Measurements from ENCODE around the gene GPR62. TPM values are rescaled to one million over a fixed set of nuclear protein-coding genes. Genes with fewer than 3 reads are reported as not detected.

GPR62 gene
- total and polyA plus RNA-seq, 9 donors, result 0.13 to 0.59 (median 0.50) TPM

GRCh38 chr3:51930439-51930838, 24.7 kb upstream of the GPR62 start:
- no peaks in the 10 kb centered on the region for H3K27me3 ChIP-seq (ENCODE audit: control insufficient read depth, insufficient read depth, low read length)
- H3K36me3 ChIP-seq (ENCODE audit: control insufficient read depth, insufficient read depth, low read length), result peaks cover 30% of the 10 kb centered on the region
- H3K4me1 ChIP-seq (ENCODE audit: control insufficient read depth, insufficient read depth, low read length), result no peaks in the 10 kb centered on the region
- no peaks in the 10 kb centered on the region for H3K9me3 ChIP-seq (replicated peaks; ENCODE audit: control insufficient read depth, low read depth, low read length)
- 100% methylated on average over 1 of the region's 1 CpG for WGBS (ENCODE audit: insufficient coverage)
- no peak overlapping the region for H3K27ac ChIP-seq (ENCODE audit: low read length)
- no peak overlapping the region for H3K4me3 ChIP-seq (ENCODE audit: low read length)
- no peak for DNase-seq

- Histone ChIP-seq H3K4me3 (ENCODE audit: low read length) (no peak overlapping the region), H3K27ac (ENCODE audit: low read length) (no peak overlapping the region), H3K9me3 (replicated peaks; ENCODE audit: control insufficient read depth, low read depth, low read length) (no peaks in the 10 kb centered on the region), H3K27me3 (ENCODE audit: control insufficient read depth, insufficient read depth, low read length) (no peaks in the 10 kb centered on the region), H3K4me1 (ENCODE audit: control insufficient read depth, insufficient read depth, low read length) (no peaks in the 10 kb centered on the region), H3K36me3 (ENCODE audit: control insufficient read depth, insufficient read depth, low read length) (peaks cover 43% of the 10 kb centered on the region)
- no peak for DNase-seq
- 85% methylated on average over 5 of the region's 6 CpGs for WGBS (ENCODE audit: insufficient coverage)
Observed at GRCh38 chr3:51931756-51932155, 23.4 kb upstream of the GPR62 start.

- H3K36me3 ChIP-seq (ENCODE audit: control insufficient read depth, insufficient read depth, low read length), result peaks cover 53% of the 10 kb centered on the region
- H3K27me3 ChIP-seq (ENCODE audit: control insufficient read depth, insufficient read depth, low read length), result no peaks in the 10 kb centered on the region
- no peak for DNase-seq
- 87% methylated on average over 10 of the region's 15 CpGs for WGBS (ENCODE audit: insufficient coverage)
- H3K9me3 ChIP-seq (replicated peaks; ENCODE audit: control insufficient read depth, low read depth, low read length), result no peaks in the 10 kb centered on the region
- H3K4me3 ChIP-seq (ENCODE audit: low read length), result no peak overlapping the region
- no peaks in the 10 kb centered on the region for H3K4me1 ChIP-seq (ENCODE audit: control insufficient read depth, insufficient read depth, low read length)
- no peak overlapping the region for H3K27ac ChIP-seq (ENCODE audit: low read length)
Observed at GRCh38 chr3:51932471-51933370, 22.5 kb upstream of the GPR62 start.

DNA sequence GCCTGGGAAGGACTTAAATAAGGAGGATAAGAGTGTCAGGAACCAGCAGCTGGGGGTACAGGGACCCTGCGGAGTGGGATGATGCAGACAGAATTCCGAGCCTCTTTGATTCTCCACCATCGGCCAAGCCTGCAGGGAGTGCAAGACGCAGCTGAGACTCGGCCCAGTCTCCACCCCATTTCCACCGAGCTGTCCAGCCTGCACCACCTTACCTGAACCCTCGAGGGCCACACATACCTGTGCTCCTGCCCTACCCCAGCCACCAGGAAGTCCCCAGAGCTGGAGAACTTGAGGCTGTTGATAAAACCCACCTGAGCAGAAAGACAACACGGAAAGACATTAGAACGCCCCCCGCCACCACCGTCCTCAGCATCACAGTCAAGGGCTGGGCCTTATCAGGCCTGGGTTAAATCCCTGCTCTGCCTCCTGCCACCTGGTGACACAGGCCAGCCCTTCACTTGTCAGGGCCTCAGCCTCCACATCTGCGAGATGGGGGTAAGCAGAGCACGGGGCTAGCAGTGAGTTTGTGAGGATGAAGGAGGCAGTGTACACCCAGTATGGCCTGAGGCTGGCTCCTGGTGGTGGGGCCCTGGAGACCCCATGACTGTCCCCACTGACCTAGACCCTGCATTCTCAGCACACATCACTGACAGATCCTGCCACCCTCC, 21.6 kb upstream of the GPR62 start:
- no peaks in the 10 kb centered on the region for H3K4me1 ChIP-seq (ENCODE audit: control insufficient read depth, insufficient read depth, low read length)

GRCh38 chr3:51934139-51934850, 20.9 kb upstream of the GPR62 start:
- H3K27ac ChIP-seq (ENCODE audit: low read length), result no peak overlapping the region
- no peaks in the 10 kb centered on the region for H3K9me3 ChIP-seq (replicated peaks; ENCODE audit: control insufficient read depth, low read depth, low read length)
- no peak for DNase-seq
- H3K4me3 ChIP-seq (ENCODE audit: low read length), result no peak overlapping the region
- peaks cover 65% of the 10 kb centered on the region for H3K36me3 ChIP-seq (ENCODE audit: control insufficient read depth, insufficient read depth, low read length)
- no peaks in the 10 kb centered on the region for H3K27me3 ChIP-seq (ENCODE audit: control insufficient read depth, insufficient read depth, low read length)
- WGBS (ENCODE audit: insufficient coverage), result 96% methylated on average over 8 of the region's 11 CpGs
- no peaks in the 10 kb centered on the region for H3K4me1 ChIP-seq (ENCODE audit: control insufficient read depth, insufficient read depth, low read length)

More for the DNA sequence above, 21.6 kb upstream of the GPR62 start:
- Histone ChIP-seq H3K36me3 (ENCODE audit: control insufficient read depth, insufficient read depth, low read length) (peaks cover 58% of the 10 kb centered on the region), H3K27ac (ENCODE audit: low read length) (no peak overlapping the region), H3K4me3 (ENCODE audit: low read length) (no peak overlapping the region), H3K27me3 (ENCODE audit: control insufficient read depth, insufficient read depth, low read length) (no peaks in the 10 kb centered on the region), H3K9me3 (replicated peaks; ENCODE audit: control insufficient read depth, low read depth, low read length) (no peaks in the 10 kb centered on the region)
- 81% methylated on average over 10 of the region's 13 CpGs for WGBS (ENCODE audit: insufficient coverage)
- no peak for DNase-seq

DNA sequence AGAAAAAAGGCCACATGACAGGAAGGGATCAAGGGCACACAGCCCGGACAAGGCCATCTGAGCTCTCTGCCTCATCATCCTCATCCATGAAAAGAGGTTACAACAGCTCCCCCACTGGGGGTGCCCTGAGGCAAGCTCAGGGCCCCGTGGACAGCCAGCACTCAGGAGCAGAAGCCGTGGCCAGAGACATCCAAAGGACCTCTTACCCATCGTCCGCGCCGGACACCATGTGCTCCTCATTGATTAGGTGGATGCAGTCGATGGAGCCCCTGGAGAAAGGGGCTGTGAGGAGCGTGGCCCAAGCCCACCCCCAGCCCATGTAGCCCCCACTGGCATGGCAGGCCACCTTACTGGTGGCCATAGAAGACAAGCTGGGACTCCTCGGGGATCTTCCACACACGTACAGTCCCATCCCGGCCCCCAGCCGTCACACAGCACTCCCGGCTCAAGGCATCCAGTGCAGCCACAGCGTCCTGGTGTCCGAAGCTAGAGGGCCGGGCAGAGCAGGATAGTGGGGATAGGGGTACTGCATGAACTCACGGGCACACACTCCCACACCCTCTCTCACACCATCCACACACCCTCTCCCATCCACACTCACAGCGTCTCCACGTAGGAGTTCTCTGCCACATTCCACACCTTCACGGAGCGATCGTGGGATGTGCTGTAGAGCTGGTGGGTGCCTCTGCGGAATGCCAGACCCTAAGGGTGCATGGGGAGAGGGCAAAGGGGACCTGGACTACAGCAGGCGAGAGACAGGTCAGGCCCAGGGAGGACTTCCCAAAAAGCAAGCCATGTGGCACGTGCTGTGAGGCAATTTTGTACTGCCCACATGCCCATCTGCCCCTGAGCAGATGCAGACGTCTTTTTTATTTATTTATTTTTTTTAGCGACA, 19.9 kb upstream of the GPR62 start:
- Histone ChIP-seq H3K4me1 (ENCODE audit: control insufficient read depth, insufficient read depth, low read length) (no peaks in the 10 kb centered on the region), H3K36me3 (ENCODE audit: control insufficient read depth, insufficient read depth, low read length) (peaks cover 66% of the 10 kb centered on the region), H3K4me3 (ENCODE audit: low read length) (no peak overlapping the region), H3K27me3 (ENCODE audit: control insufficient read depth, insufficient read depth, low read length) (no peaks in the 10 kb centered on the region), H3K9me3 (replicated peaks; ENCODE audit: control insufficient read depth, low read depth, low read length) (no peaks in the 10 kb centered on the region), H3K27ac (ENCODE audit: low read length) (no peak overlapping the region)
- WGBS (ENCODE audit: insufficient coverage), result 89% methylated on average over 19 of the region's 28 CpGs
- no peak for DNase-seq

DNA sequence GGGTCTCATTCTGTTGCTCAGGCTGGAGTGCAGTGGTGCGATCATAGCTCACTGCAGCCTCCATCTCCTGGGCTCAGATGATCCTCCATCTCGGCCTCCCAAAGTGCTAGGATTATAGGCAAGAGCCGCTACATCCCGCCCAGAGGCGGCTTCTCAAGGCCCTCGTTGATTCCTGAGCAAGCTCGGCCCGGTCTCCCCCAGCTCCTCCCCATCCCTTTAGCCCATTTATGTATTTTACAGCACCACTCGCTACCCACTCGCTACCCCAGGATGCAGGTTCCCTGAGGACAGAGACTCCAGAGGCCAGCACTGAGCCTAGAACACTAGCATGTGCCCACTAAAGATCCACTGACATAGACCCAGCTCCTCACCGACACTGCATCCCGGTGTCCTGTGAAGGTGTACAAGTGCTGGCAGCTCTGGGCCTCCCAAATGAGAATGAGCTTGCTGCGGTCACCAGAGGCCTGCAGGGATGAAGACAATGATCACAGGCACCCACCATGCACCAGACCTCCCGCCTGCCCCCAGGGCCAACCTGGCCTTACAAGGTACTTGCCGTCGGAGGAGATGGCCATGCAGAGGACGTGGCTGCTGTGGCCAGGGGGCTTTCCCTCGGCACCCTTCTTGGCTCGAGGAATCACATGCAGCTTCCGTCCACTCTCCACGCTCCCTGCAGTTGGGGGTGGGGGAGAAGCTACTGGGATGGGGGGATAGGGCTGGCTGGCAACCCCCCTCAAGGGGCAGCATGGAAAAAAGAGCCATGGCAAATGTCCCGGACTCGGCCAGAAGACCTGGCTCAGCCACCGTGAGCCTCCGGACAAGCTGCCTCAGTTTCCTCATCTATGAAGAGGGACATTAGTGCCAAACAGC, 19.1 kb upstream of the GPR62 start:
- H3K27ac ChIP-seq (ENCODE audit: low read length), result no peak overlapping the region
- H3K36me3 ChIP-seq (ENCODE audit: control insufficient read depth, insufficient read depth, low read length), result peaks cover 66% of the 10 kb centered on the region
- no peak overlapping the region for H3K4me3 ChIP-seq (ENCODE audit: low read length)
- peaks cover 7% of the 10 kb centered on the region for H3K4me1 ChIP-seq (ENCODE audit: control insufficient read depth, insufficient read depth, low read length)
- 94% methylated on average over 23 of the region's 25 CpGs for WGBS (ENCODE audit: insufficient coverage)
- H3K9me3 ChIP-seq (replicated peaks; ENCODE audit: control insufficient read depth, low read depth, low read length), result no peaks in the 10 kb centered on the region
- no peaks in the 10 kb centered on the region for H3K27me3 ChIP-seq (ENCODE audit: control insufficient read depth, insufficient read depth, low read length)
- DNase-seq, result no peak

DNA sequence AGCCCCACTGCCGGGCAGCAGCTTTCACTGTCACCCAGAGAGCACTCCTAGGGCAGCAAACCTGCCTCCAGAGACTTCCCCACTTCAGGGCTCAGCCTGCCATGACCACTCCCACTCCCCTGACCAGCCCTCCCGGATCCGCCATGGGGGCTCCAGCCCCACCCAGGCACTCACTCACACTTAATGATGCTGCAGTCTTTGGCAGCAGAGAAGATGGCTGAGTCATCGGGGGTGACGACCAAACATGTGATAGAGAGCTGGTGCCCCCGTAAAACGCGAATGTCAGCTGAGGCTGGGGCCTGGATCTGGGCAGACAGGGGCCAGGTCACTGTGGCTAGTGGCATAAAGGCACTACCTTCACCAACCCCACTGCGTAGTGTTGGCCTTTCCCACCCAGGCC, 18.2 kb upstream of the GPR62 start:
- H3K27ac ChIP-seq (ENCODE audit: low read length), result no peak overlapping the region
- no peak overlapping the region for H3K4me3 ChIP-seq (ENCODE audit: low read length)
- no peaks in the 10 kb centered on the region for H3K9me3 ChIP-seq (replicated peaks; ENCODE audit: control insufficient read depth, low read depth, low read length)
- WGBS (ENCODE audit: insufficient coverage), result 96% methylated on average over 4 of the region's 9 CpGs
- H3K27me3 ChIP-seq (ENCODE audit: control insufficient read depth, insufficient read depth, low read length), result no peaks in the 10 kb centered on the region
- H3K4me1 ChIP-seq (ENCODE audit: control insufficient read depth, insufficient read depth, low read length), result peaks cover 11% of the 10 kb centered on the region
- DNase-seq, result no peak
- H3K36me3 ChIP-seq (ENCODE audit: control insufficient read depth, insufficient read depth, low read length), result peaks cover 64% of the 10 kb centered on the region

Measured in muscle of leg (tissue), 11 donors.